ENCODE data around the gene PROB1. TPM values are rescaled to one million over a fixed set of nuclear protein-coding genes. Genes with fewer than 3 reads are reported as not detected.
A peak's percentile ranks its signal among the peaks of the same experiment; 100 is the strongest.

PROB1 gene
- total RNA-seq, 1 donor from 2014 or later = 9.2 TPM

DNA sequence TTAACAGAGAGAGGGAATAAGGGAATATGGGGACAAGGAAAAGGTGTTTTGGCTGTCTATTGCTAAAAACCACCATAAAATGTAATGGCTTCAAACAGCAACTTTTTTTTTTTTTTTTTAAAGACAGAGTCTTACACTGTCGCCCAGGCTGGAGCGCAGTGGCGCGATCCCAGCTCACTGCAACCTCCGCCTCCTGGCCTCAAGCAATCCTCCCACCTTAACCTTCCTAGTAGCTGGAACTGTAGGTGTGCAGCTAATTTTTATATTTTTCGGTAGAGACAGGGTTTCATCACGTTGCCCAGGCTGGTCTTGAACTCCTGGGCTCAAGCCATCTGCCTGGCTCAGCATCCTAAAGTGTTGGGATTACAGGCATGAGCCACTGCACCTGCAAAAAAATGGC, 13.3 kb upstream of the PROB1 start:
- Mint-ChIP-seq H3K4me3 (no peak overlapping the region), H3K27me3 (no peaks in the 10 kb centered on the region), H3K36me3 (ENCODE audit: low read depth) (peaks cover 12% of the 10 kb centered on the region), H3K4me1 (peaks cover 35% of the 10 kb centered on the region), H3K27ac (no peak overlapping the region), H3K9me3 (no peaks in the 10 kb centered on the region)
- DNase-seq = no peak
- intact Hi-C loops (cut with micrococcal nuclease) = loop anchor here (10.0 kb wide), 1 partner anchor 1073 kb away; the partner anchor contains the start of genes CDC25C and FAM53C

- Mint-ChIP-seq H3K4me3 (no peak overlapping the region), H3K27ac (no peak overlapping the region), H3K27me3 (no peaks in the 10 kb centered on the region), H3K9me3 (no peaks in the 10 kb centered on the region), H3K36me3 (ENCODE audit: low read depth) (peaks cover 7% of the 10 kb centered on the region), H3K4me1 (peaks cover 35% of the 10 kb centered on the region)
- DNase-seq = no peak
- intact Hi-C loops (cut with micrococcal nuclease) = loop anchor here (10.0 kb wide), 1 partner anchor 1073 kb away; the partner anchor contains the start of genes CDC25C and FAM53C
These were observed 12.6 kb upstream of the PROB1 start for GRCh38 chr5:139407517-139407916.

- peaks cover 36% of the 10 kb centered on the region for H3K4me1 Mint-ChIP-seq
These were observed 12.1 kb upstream of the PROB1 start for GRCh38 chr5:139406963-139407362.

DNA sequence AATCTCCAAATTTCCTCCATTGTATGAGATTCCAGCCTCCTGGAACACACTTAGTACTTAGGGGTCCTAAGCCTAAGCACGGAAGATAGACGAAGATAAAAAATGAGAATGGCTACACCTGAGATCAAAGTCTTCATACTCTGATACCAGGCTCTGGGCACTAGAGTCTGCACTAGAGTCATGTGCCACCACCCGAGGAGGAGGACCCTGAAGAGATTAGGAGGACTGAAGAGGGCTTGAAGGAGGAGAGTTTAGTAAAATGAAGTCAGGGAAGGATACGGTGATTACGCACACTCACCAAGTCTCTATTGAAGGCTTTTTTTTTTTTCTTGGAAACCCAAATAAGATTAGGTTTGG, 9.6 kb upstream of the PROB1 start:
- Mint-ChIP-seq H3K36me3 (ENCODE audit: low read depth) (peaks cover 7% of the 10 kb centered on the region), H3K9me3 (no peaks in the 10 kb centered on the region), H3K4me3 (peak overlapping the region; percentile 87), H3K27me3 (no peaks in the 10 kb centered on the region), H3K4me1 (peaks cover 34% of the 10 kb centered on the region), H3K27ac (peak overlapping the region; percentile 99)
- DNase-seq = peak; percentile 69
- intact Hi-C loops (cut with micrococcal nuclease) = loop anchor here (1.0 to 10.0 kb wide), 6 partner anchors 10 to 1070 kb away; partner anchors contain the start of genes CDC25C, DNAJC18, FAM53C and HSPA9

More at GRCh38 chr5:139406963-139407362, 12.1 kb upstream of the PROB1 start:
- H3K9me3 Mint-ChIP-seq = no peaks in the 10 kb centered on the region
- no peaks in the 10 kb centered on the region for H3K27me3 Mint-ChIP-seq
- DNase-seq = no peak
- intact Hi-C loops (cut with micrococcal nuclease) = loop anchor here (10.0 kb wide), 1 partner anchor 1072 kb away; the partner anchor contains the start of genes CDC25C and FAM53C
- no peak overlapping the region for H3K4me3 Mint-ChIP-seq
- H3K36me3 Mint-ChIP-seq (ENCODE audit: low read depth) = peaks cover 5% of the 10 kb centered on the region
- H3K27ac Mint-ChIP-seq = no peak overlapping the region

- Mint-ChIP-seq H3K27ac (peak within 1 kb of the TSS; percentile 99), H3K36me3 (ENCODE audit: low read depth) (peaks cover 11% of the 10 kb centered on the region), H3K4me3 (peak within 1 kb of the TSS; percentile 87), H3K4me1 (peaks cover 37% of the 10 kb centered on the region), H3K27me3 (no peaks in the 10 kb centered on the region), H3K9me3 (no peaks in the 10 kb centered on the region)
- DNase-seq = peak; percentile 99
- intact Hi-C loops (cut with micrococcal nuclease) = loop anchor here (1.0 to 10.0 kb wide), 6 partner anchors 10 to 1069 kb away; partner anchors contain the start of genes CDC25C, DNAJC18, FAM53C and HSPA9
These were observed 9.0 kb upstream of the PROB1 start, which contains the start of gene SPATA24 for GRCh38 chr5:139403787-139404483. SPATA24 (minus strand) TSS chr5:139404089; CDS start chr5:139404060, 29 bp downstream.

DNA sequence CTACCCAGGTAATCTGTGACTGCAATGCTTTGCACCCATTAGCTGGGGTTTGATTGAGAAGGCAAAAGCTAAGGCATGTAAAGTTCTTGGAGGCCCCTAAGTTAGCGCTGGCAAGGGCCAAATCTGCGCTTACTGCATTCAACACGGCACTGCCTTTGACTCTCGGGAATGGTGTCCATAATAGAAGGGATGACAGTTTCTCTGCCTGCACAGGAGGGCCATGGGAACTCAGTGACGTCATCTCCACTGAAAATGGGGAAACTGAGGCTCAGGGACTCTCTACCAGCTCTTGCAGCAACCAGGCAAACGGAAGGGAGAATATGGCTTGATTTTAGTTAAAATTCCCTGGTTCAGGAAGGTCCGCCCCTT, 8.5 kb upstream of the PROB1 start:
- H3K9me3 Mint-ChIP-seq = no peaks in the 10 kb centered on the region
- H3K27ac Mint-ChIP-seq = peak overlapping the region; percentile 99
- peaks cover 37% of the 10 kb centered on the region for H3K4me1 Mint-ChIP-seq
- no peaks in the 10 kb centered on the region for H3K27me3 Mint-ChIP-seq
- DNase-seq = no peak
- H3K4me3 Mint-ChIP-seq = peak overlapping the region; percentile 87
- peaks cover 11% of the 10 kb centered on the region for H3K36me3 Mint-ChIP-seq (ENCODE audit: low read depth)
- intact Hi-C loops (cut with micrococcal nuclease) = loop anchor here (5.0 to 10.0 kb wide), 2 partner anchors 826 to 1069 kb away; partner anchors contain the start of genes CDC25C, FAM53C and HSPA9

DNA sequence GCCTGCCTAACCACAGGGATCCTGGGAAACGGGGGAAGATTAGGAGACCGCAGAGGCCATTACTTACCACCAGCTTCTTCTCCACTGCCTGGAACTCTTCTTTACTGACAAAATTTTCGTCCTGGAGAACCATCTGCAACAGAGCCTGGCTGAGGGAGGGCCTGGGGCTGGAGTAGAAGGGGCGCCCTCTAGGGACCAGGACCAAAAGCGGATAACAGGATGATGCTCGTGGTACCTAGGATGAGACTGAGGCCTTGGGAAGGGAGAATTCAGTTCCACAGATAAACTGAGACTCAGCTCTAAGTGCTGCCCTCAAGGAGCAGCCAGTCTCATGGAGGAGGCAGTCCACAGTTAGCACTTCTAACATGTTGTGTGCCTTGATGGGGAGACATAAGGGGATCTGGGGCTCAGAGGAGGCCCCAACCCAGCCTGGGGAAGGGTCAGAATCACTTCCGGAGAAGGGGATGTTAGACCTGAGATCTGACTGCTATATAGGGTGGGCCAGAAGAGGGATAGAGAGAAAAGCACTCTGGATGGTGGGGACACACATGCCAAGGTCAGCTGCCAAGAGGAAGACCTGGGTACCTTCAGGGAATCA, 7.8 kb upstream of the PROB1 start:
- H3K27me3 Mint-ChIP-seq = no peaks in the 10 kb centered on the region
- peak; percentile 76 for DNase-seq
- no peaks in the 10 kb centered on the region for H3K9me3 Mint-ChIP-seq
- peak overlapping the region; percentile 99 for H3K27ac Mint-ChIP-seq
- peaks cover 38% of the 10 kb centered on the region for H3K4me1 Mint-ChIP-seq
- intact Hi-C loops (cut with micrococcal nuclease) = loop anchor here (5.0 to 10.0 kb wide), 2 partner anchors 825 to 1068 kb away; partner anchors contain the start of genes CDC25C, FAM53C and HSPA9
- peak overlapping the region; percentile 87 for H3K4me3 Mint-ChIP-seq
- peaks cover 11% of the 10 kb centered on the region for H3K36me3 Mint-ChIP-seq (ENCODE audit: low read depth)

DNA sequence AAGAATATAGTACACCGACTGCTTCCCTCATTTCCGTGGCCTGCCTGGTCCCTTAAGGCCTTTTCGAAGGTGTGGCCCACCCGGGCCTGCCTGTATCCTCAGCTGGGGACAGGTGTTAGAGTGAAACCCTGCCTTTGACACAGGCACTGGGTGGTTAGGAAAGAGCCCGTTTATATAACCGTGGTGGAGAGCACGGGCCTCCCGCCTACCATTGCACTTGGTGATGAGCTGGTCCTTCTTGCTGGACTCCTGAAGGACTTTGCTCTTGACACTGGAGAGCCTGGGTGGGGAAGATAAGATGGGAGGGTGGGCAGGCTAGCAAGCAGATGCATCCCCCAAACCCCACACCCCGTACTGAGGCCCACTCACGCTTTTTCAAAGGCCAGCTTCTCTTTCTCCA, 6.6 kb upstream of the PROB1 start:
- Mint-ChIP-seq H3K4me1 (peaks cover 39% of the 10 kb centered on the region), H3K27me3 (no peaks in the 10 kb centered on the region), H3K9me3 (no peaks in the 10 kb centered on the region), H3K4me3 (no peak overlapping the region), H3K36me3 (ENCODE audit: low read depth) (peaks cover 20% of the 10 kb centered on the region), H3K27ac (no peak overlapping the region)
- no peak for DNase-seq
- intact Hi-C loops (cut with micrococcal nuclease) = loop anchor here (5.0 to 10.0 kb wide), 2 partner anchors 824 to 1067 kb away; partner anchors contain the start of genes CDC25C, FAM53C and HSPA9

DNA sequence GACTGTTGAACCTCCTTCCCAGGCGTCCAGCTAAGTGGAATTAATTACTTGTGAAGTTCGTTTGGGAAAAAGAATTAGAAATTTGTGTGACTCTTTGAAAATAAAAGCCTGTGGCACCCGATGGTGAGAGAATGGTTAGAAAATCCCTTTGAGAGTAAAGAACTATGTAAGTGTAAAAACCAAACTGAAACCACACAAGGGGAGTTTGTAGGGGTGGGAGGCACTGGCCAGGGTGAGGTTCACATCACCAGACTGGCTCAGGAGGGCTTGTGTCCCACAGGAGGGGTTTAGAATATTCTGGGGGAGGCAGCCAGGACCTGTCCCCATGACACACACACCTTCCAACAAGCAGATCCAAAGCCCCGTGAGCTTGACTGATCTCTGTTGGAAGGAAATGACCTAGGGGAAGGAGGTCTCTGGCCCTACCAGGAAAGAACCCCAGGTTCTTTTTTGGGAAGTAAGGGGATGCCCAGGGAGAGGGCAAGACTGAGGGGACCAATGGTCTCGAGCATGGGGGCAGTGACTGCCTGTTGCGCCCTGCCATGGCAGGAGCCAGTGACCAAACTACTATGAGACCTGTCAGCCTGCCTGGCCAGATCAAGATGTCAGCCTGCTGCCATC, 4.7 kb upstream of the PROB1 start:
- Mint-ChIP-seq H3K9me3 (no peaks in the 10 kb centered on the region), H3K36me3 (ENCODE audit: low read depth) (peaks cover 23% of the 10 kb centered on the region), H3K4me1 (peaks cover 42% of the 10 kb centered on the region), H3K27me3 (no peaks in the 10 kb centered on the region), H3K4me3 (no peak overlapping the region), H3K27ac (peak overlapping the region; percentile 3)
- DNase-seq = no peak
- intact Hi-C loops (cut with micrococcal nuclease) = loop anchor here (5.0 to 10.0 kb wide), 2 partner anchors 822 to 1065 kb away; partner anchors contain the start of genes CDC25C, FAM53C and HSPA9

- no peaks in the 10 kb centered on the region for H3K27me3 Mint-ChIP-seq
- no peak overlapping the region for H3K4me3 Mint-ChIP-seq
- DNase-seq = no peak
- no peak overlapping the region for H3K27ac Mint-ChIP-seq
- peaks cover 31% of the 10 kb centered on the region for H3K4me1 Mint-ChIP-seq
- no peaks in the 10 kb centered on the region for H3K9me3 Mint-ChIP-seq
- intact Hi-C loops (cut with micrococcal nuclease) = no loop called here
- H3K36me3 Mint-ChIP-seq (ENCODE audit: low read depth) = peaks cover 23% of the 10 kb centered on the region
These were observed 3.0 kb upstream of the PROB1 start for GRCh38 chr5:139397921-139398320.

- no peaks in the 10 kb centered on the region for H3K27me3 Mint-ChIP-seq
These were observed 1.8 kb upstream of the PROB1 start for GRCh38 chr5:139396691-139397090.

DNA sequence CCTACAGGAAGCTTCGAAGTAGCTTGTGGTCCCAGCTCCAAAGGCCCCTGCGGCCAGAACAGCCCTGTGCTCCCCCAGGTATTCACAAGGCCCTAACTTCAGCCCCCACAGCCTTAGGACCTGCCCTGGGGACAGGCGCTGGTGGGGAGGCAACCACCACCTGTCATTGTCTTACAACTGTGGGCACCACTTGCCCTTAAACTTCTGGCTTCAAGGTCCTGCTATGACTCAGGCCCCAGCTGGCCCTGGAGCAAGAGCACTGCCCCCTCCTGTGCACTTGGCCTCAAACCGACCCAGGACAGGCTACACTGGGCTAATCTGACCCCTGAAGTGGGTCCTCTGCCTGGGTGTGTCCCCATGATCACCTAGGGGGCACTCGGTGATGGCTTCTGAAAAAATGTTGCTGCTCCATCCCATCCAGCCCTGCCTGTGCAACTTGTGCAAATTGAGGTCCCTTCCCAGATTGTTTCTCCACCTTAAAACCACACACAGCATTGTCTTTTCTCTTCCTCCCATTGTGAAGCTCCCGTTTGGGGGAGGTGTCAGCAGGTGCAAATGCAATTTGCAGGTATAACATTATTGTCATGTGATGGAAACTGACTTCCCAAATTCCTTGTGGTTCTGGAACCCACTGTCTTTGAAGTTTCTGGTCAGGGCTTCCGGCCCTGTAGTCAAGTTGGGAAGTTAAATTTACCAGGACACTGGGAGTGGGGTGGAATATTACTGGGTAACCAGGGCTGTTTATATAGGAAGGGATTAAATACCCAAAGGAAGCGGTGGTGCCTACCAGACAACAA, 1.1 kb upstream of the PROB1 start:
- Mint-ChIP-seq H3K36me3 (ENCODE audit: low read depth) (peaks cover 26% of the 10 kb centered on the region), H3K4me3 (peak overlapping the region; percentile 72), H3K9me3 (no peaks in the 10 kb centered on the region), H3K27me3 (no peaks in the 10 kb centered on the region), H3K4me1 (peaks cover 34% of the 10 kb centered on the region), H3K27ac (no peak overlapping the region)
- DNase-seq = no peak
- intact Hi-C loops (cut with micrococcal nuclease) = no loop called here

More at GRCh38 chr5:139396691-139397090, 1.8 kb upstream of the PROB1 start:
- peaks cover 27% of the 10 kb centered on the region for H3K4me1 Mint-ChIP-seq
- intact Hi-C loops (cut with micrococcal nuclease) = no loop called here
- peaks cover 25% of the 10 kb centered on the region for H3K36me3 Mint-ChIP-seq (ENCODE audit: low read depth)
- H3K4me3 Mint-ChIP-seq = peak overlapping the region; percentile 2
- no peak for DNase-seq
- H3K27ac Mint-ChIP-seq = no peak overlapping the region
- H3K9me3 Mint-ChIP-seq = no peaks in the 10 kb centered on the region

DNA sequence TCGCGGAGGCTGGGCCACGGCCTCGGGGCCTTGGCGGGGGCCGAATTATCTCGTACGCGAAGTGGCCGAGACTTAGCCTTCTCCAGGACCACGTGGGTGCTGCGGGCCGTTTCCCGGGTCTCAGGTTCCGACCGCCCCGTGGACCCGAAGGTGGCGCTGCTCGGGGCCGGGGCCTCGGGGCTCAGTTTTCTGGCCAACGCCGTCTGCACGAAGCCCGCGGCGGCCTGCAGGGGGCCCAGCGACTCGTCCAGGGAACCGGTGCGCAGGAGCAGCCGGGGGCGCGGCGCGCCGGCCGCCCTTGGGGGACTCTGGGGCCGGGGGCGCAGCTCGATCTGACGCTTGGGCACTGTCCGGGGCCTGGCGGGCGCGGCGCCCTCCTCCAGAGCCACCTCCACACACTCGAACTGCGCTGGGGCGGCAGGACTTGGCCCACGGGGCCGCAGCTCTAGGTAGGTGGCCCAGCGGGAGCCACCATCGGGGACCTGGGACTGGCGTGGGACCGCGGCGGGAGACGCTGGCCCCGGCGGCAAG, 716 bp downstream of the PROB1 start:
- intact Hi-C loops (cut with micrococcal nuclease) = loop anchor here (5.0 kb wide), 1 partner anchor 742 kb away; no protein-coding TSS in a partner anchor
- Mint-ChIP-seq H3K27ac (peak overlapping the region; percentile 97), H3K9me3 (no peaks in the 10 kb centered on the region), H3K4me1 (peaks cover 46% of the 10 kb centered on the region), H3K27me3 (no peaks in the 10 kb centered on the region), H3K36me3 (ENCODE audit: low read depth) (peaks cover 23% of the 10 kb centered on the region), H3K4me3 (peak overlapping the region; percentile 99)
- DNase-seq = peak; percentile 90
